ENCODE results near the gene PITPNC1. TPM values are rescaled to one million over a fixed set of nuclear protein-coding genes. Genes with fewer than 3 reads are reported as not detected.
"Not testable (repeated sequence)": the region's sequence is repeated elsewhere in the genome, so short reads cannot be mapped to it uniquely, and the experiment has no call there.

Gene PITPNC1
- total RNA-seq (2014; rRNA removed) = 23.1 and 25.4 TPM in 2 replicates
- Bru-seq, nascent RNA = percentile 73 among the genes with signal in this experiment
- BruChase-seq, experiment 1, labeled RNA remaining after a 6-hour chase = percentile 66 among the genes with signal in this experiment
- percentile 61 among the genes with signal in this experiment for BruChase-seq, experiment 2, labeled RNA remaining after a 2-hour chase
- long read RNA-seq, full-length matches to known transcripts = 1 of 115 reads
- long read RNA-seq, partial matches to known transcripts = 7 of 115 reads
- long read RNA-seq, other reads (novel, unspliced or antisense) = 107 of 115 reads

GRCh38 chr17:67376737-67377487 is at the start of gene PITPNC1:
Gene PITPNC1 (plus strand): TSS chr17:67377281.
- no peaks in the 10 kb centered on the region for H3K36me3 ChIP-seq (ENCODE audit: low read depth, low read length)
- peaks cover 39% of the 10 kb centered on the region for H3K4me1 ChIP-seq (ENCODE audit: insufficient read depth, low read length)
- ATAC-seq = peak; percentile 62

GRCh38 chr17:67328026-67328425 is 49.1 kb upstream of the PITPNC1 start:
- no peaks in the 10 kb centered on the region for H3K36me3 ChIP-seq (ENCODE audit: low read depth, low read length)
- H3K4me1 ChIP-seq (ENCODE audit: insufficient read depth, low read length) = no peaks in the 10 kb centered on the region
- H3K4me3 ChIP-seq (ENCODE audit: low read length) = no peak overlapping the region
- DNase-seq (no peak), ATAC-seq (no peak)
- no peak overlapping the region for H3K27ac ChIP-seq (ENCODE audit: low read length)
- TF ChIP-seq EZH2phosphoT487 (IDR thresholded peaks at IDR 0.05; ENCODE audit: borderline replicate concordance, low read length) (no peak), CTCF (conservative IDR thresholded peaks at IDR 0.05; ENCODE audit: low read depth, low read length) (no peak), EZH2 (IDR thresholded peaks at IDR 0.05; ENCODE audit: low read length, unreplicated experiment) (no peak)
- H3F3A ChIP-seq (ENCODE audit: low read length, unreplicated experiment) = no peaks in the 10 kb centered on the region
- H2AFZ ChIP-seq (ENCODE audit: low read length) = no peak overlapping the region
- ChIA-PET CTCF (no interaction called here), POLR2A (ENCODE audit: unreplicated experiment) (no interaction called here)
- H3K9ac ChIP-seq (ENCODE audit: low read length) = no peak overlapping the region
- H3K27me3 ChIP-seq (ENCODE audit: low read length) = no peaks in the 10 kb centered on the region
- H3K9me2 ChIP-seq (replicated peaks; ENCODE audit: low read length) = no peaks in the 10 kb centered on the region
- H3K79me2 ChIP-seq (ENCODE audit: low read length) = no peaks in the 10 kb centered on the region
- intact Hi-C loops (cut with micrococcal nuclease) = no loop called here
- H3K4me2 ChIP-seq (ENCODE audit: low read length) = no peak overlapping the region
- no TSS peak for BruUV-seq (replicated peaks)
- no peaks in the 10 kb centered on the region for H3K9me3 ChIP-seq (ENCODE audit: low read length)
- no peaks in the 10 kb centered on the region for H4K20me1 ChIP-seq (ENCODE audit: low read length)

More at GRCh38 chr17:67376737-67377487, at the start of gene PITPNC1:
- Histone ChIP-seq H3K27ac (ENCODE audit: low read length) (peak within 1 kb of the TSS; percentile 74), H3K9me3 (ENCODE audit: low read length) (no peaks in the 10 kb centered on the region), H3K79me2 (ENCODE audit: low read length) (peaks cover 18% of the 10 kb centered on the region), H3K27me3 (ENCODE audit: low read length) (no peaks in the 10 kb centered on the region), H2AFZ (ENCODE audit: low read length) (peak within 1 kb of the TSS; percentile 84), H3K9ac (ENCODE audit: low read length) (peak within 1 kb of the TSS; percentile 99), H3K4me3 (ENCODE audit: low read length) (peak within 1 kb of the TSS; percentile 98), H3K4me2 (ENCODE audit: low read length) (peak within 1 kb of the TSS; percentile 99), H4K20me1 (ENCODE audit: low read length) (0 out of 2 replicates have a peak, but pooled peaks cover 4% of the 10 kb centered on the region), H3F3A (ENCODE audit: low read length, unreplicated experiment) (no peaks in the 10 kb centered on the region), H3K9me2 (replicated peaks; ENCODE audit: low read length) (no peaks in the 10 kb centered on the region)
- ChIA-PET CTCF (interaction anchor here (0.6 to 3.5 kb wide), 4 partner anchors 12 to 99 kb away, joined by 3 to 15 read pairs (median 4); no protein-coding TSS in a partner anchor), POLR2A (ENCODE audit: unreplicated experiment) (interaction anchor here (0.6 kb wide), 1 partner anchor 331 kb away, joined by 4 read pairs; no protein-coding TSS in a partner anchor)
- BruUV-seq (replicated peaks) = no TSS peak
- peak; percentile 89 for DNase-seq
- intact Hi-C loops (cut with micrococcal nuclease) = loop anchor here (5.0 to 10.0 kb wide), 2 partner anchors 45 to 662 kb away; no protein-coding TSS in a partner anchor
- TF ChIP-seq EZH2phosphoT487 (IDR thresholded peaks at IDR 0.05; ENCODE audit: borderline replicate concordance, low read length) (no peak), CTCF (conservative IDR thresholded peaks at IDR 0.05; ENCODE audit: low read depth, low read length) (no peak), EZH2 (IDR thresholded peaks at IDR 0.05; ENCODE audit: low read length, unreplicated experiment) (no peak)

- H2AFZ ChIP-seq (ENCODE audit: low read length); intact Hi-C loops (cut with micrococcal nuclease); H3K9me3 ChIP-seq (ENCODE audit: low read length); POLR2A ChIA-PET (ENCODE audit: unreplicated experiment); CTCF ChIA-PET; H4K20me1 ChIP-seq (ENCODE audit: low read length); H3K9ac ChIP-seq (ENCODE audit: low read length); H3K27me3 ChIP-seq (ENCODE audit: low read length); H3K36me3 ChIP-seq (ENCODE audit: low read depth, low read length); H3K27ac ChIP-seq (ENCODE audit: low read length); H3K9me2 ChIP-seq (replicated peaks; ENCODE audit: low read length); H3K4me1 ChIP-seq (ENCODE audit: insufficient read depth, low read length); ATAC-seq; H3K4me2 ChIP-seq (ENCODE audit: low read length); H3K4me3 ChIP-seq (ENCODE audit: low read length); H3F3A ChIP-seq (ENCODE audit: low read length, unreplicated experiment); BruUV-seq (replicated peaks); H3K79me2 ChIP-seq (ENCODE audit: low read length): not testable (repeated sequence)
- peak; percentile 7 for DNase-seq
Measured at GRCh38 chr17:67331381-67332161, 45.5 kb upstream of the PITPNC1 start.

GRCh38 chr17:67332162-67332508 is 44.9 kb upstream of the PITPNC1 start:
- H4K20me1 ChIP-seq (ENCODE audit: low read length); BruUV-seq (replicated peaks); H3K4me3 ChIP-seq (ENCODE audit: low read length); H3K4me2 ChIP-seq (ENCODE audit: low read length); H3K79me2 ChIP-seq (ENCODE audit: low read length); H3K9me2 ChIP-seq (replicated peaks; ENCODE audit: low read length); H3K27ac ChIP-seq (ENCODE audit: low read length); DNase-seq; H3K9me3 ChIP-seq (ENCODE audit: low read length); H3K4me1 ChIP-seq (ENCODE audit: insufficient read depth, low read length); ATAC-seq; H2AFZ ChIP-seq (ENCODE audit: low read length); CTCF ChIA-PET; intact Hi-C loops (cut with micrococcal nuclease); H3K9ac ChIP-seq (ENCODE audit: low read length); H3K36me3 ChIP-seq (ENCODE audit: low read depth, low read length); H3F3A ChIP-seq (ENCODE audit: low read length, unreplicated experiment); H3K27me3 ChIP-seq (ENCODE audit: low read length): not testable (repeated sequence)
- POLR2A ChIA-PET (ENCODE audit: unreplicated experiment) = interaction anchor here (0.6 kb wide), 1 partner anchor 219 kb away, joined by 3 read pairs; no protein-coding TSS in a partner anchor

Measured in PC-3 (cell line).